Measurements from ENCODE around the gene EHD4. TPM values are rescaled to one million over a fixed set of nuclear protein-coding genes. Genes with fewer than 3 reads are reported as not detected.

EHD4 gene
- total and polyA plus RNA-seq, 2 donors (not counting 3 experiments of a cell fraction or from before 2014, with no cell fraction given), result 96.7 to 128 TPM

GRCh38 chr15:41936155-41936554, 36.2 kb downstream of the EHD4 start:
- no peak for FAIRE-seq
- H3K79me2 ChIP-seq (ENCODE audit: control insufficient read depth, insufficient read depth, low read length), result peaks cover 62% of the 10 kb centered on the region
- dilution Hi-C loops (cut with MboI; ENCODE audit: extremely low pct_ligation_motif_present, low sequenced_read_pairs), result no loop called here
- TF ChIP-seq POLR2A (IDR thresholded peaks at IDR 0.05; ENCODE audit: low read depth, low read length) (no peak), MYC (IDR thresholded peaks at IDR 0.05; ENCODE audit: low read depth, low read length) (no peak), FOS (IDR thresholded peaks at IDR 0.05; ENCODE audit: borderline replicate concordance, insufficient read depth, low read length) (no peak), CTCF (IDR thresholded peaks at IDR 0.05; ENCODE audit: extremely low read depth in 1 of 2, insufficient read depth in 1 of 2, low read depth in 1 of 2, low read length in 2 of 2) (no peak), POLR2AphosphoS5 (IDR thresholded peaks at IDR 0.05; ENCODE audit: insufficient read depth, low read depth, low read length) (no peak)
- H3K9ac ChIP-seq (replicated peaks; ENCODE audit: extremely low read depth, insufficient read depth, low read length), result peak overlapping the region; percentile 83
- intact Hi-C loops (cut with micrococcal nuclease), result loop anchor here (1.0 kb wide), 3 partner anchors 8 to 36 kb away; partner anchors contain the start of gene EHD4
- H2AFZ ChIP-seq (ENCODE audit: low read depth, low read length), result no peak overlapping the region
- H3K4me2 ChIP-seq (ENCODE audit: insufficient read depth, low read length), result peak overlapping the region; percentile 70
- peak overlapping the region; percentile 99 for H3K27ac ChIP-seq (ENCODE audit: insufficient read depth, low read depth, low read length)
- H3K4me3 ChIP-seq (replicated peaks in 1 of 3; ENCODE audit: insufficient read depth in 1 of 3, low read depth in 1 of 3, low read length in 3 of 3), result no peak overlapping the region
- POLR2A ChIA-PET, result interaction anchor here (0.9 to 1.7 kb wide), 3 partner anchors 22 to 36 kb away, joined by 4 to 11 read pairs (median 6); partner anchors contain the start of gene EHD4
- CTCF ChIA-PET, result interaction anchor here (1.0 to 5.9 kb wide), 5 partner anchors 29 to 163 kb away, joined by 3 to 44 read pairs (median 5); partner anchors contain the start of gene EHD4
- no peaks in the 10 kb centered on the region for H4K20me1 ChIP-seq (replicated peaks; ENCODE audit: control insufficient read depth, extremely low read depth, insufficient read depth, low read length)
- DNase-seq (ENCODE audit: low read depth, low spot score), result no peak
- H3K9me3 ChIP-seq (replicated peaks; ENCODE audit: control insufficient read depth, insufficient read depth, low read length), result no peaks in the 10 kb centered on the region
- peaks cover 2 to 7% of the 10 kb centered on the region in 2 experiments for H3K36me3 ChIP-seq (ENCODE audit: control insufficient read depth in 2 of 2, extremely low read depth in 1 of 2, insufficient read depth in 2 of 2, low read length in 2 of 2)
- H3K27me3 ChIP-seq (ENCODE audit: control insufficient read depth in 2 of 2, insufficient read depth in 2 of 2, low read length in 2 of 2), result no peaks in the 10 kb centered on the region
- H3K9me1 ChIP-seq (replicated peaks; ENCODE audit: control insufficient read depth, extremely low read depth, insufficient read depth, low read length), result no peaks in the 10 kb centered on the region
- peaks cover 92% of the 10 kb centered on the region for H3K4me1 ChIP-seq (ENCODE audit: control insufficient read depth, extremely low read depth, insufficient read depth, low read length)
- BruUV-seq (replicated peaks), result TSS peak; percentile 9

- H3K36me3 ChIP-seq (ENCODE audit: control insufficient read depth in 2 of 2, extremely low read depth in 1 of 2, insufficient read depth in 2 of 2, low read length in 2 of 2), result peaks cover 2 to 7% of the 10 kb centered on the region in 2 experiments
- H3K27me3 ChIP-seq (ENCODE audit: control insufficient read depth in 2 of 2, insufficient read depth in 2 of 2, low read length in 2 of 2), result no peaks in the 10 kb centered on the region
- intact Hi-C loops (cut with micrococcal nuclease) (loop anchor here (1.0 kb wide), 3 partner anchors 9 to 37 kb away; partner anchors contain the start of gene EHD4), dilution Hi-C loops (cut with MboI; ENCODE audit: extremely low pct_ligation_motif_present, low sequenced_read_pairs) (no loop called here)
- peak overlapping the region; percentile 70 for H3K4me2 ChIP-seq (ENCODE audit: insufficient read depth, low read length)
- peaks cover 92% of the 10 kb centered on the region for H3K4me1 ChIP-seq (ENCODE audit: control insufficient read depth, extremely low read depth, insufficient read depth, low read length)
- TF ChIP-seq POLR2A (IDR thresholded peaks at IDR 0.05; ENCODE audit: low read depth, low read length), result no peak
- TF ChIP-seq POLR2AphosphoS5 (IDR thresholded peaks at IDR 0.05; ENCODE audit: insufficient read depth, low read depth, low read length), result no peak
- no peak for TF ChIP-seq GATA2 (IDR thresholded peaks at IDR 0.05; ENCODE audit: insufficient read depth, insufficient read length, low read depth, low read length)
- no peak for DNase-seq (ENCODE audit: low read depth, low spot score)
- no peak overlapping the region for H2AFZ ChIP-seq (ENCODE audit: low read depth, low read length)
- no peak overlapping the region for H3K4me3 ChIP-seq (replicated peaks in 1 of 3; ENCODE audit: insufficient read depth in 1 of 3, low read depth in 1 of 3, low read length in 3 of 3)
- H4K20me1 ChIP-seq (replicated peaks; ENCODE audit: control insufficient read depth, extremely low read depth, insufficient read depth, low read length), result no peaks in the 10 kb centered on the region
- ChIA-PET CTCF (interaction anchor here (1.0 to 5.9 kb wide), 6 partner anchors 12 to 36 kb away, joined by 3 to 44 read pairs (median 5); partner anchors contain the start of gene EHD4), POLR2A (no interaction called here)
- peak overlapping the region; percentile 83 for H3K9ac ChIP-seq (replicated peaks; ENCODE audit: extremely low read depth, insufficient read depth, low read length)
- H3K27ac ChIP-seq (ENCODE audit: insufficient read depth, low read depth, low read length), result peak overlapping the region; percentile 99
- H3K79me2 ChIP-seq (ENCODE audit: control insufficient read depth, insufficient read depth, low read length), result peaks cover 66% of the 10 kb centered on the region
- H3K9me1 ChIP-seq (replicated peaks; ENCODE audit: control insufficient read depth, extremely low read depth, insufficient read depth, low read length), result no peaks in the 10 kb centered on the region
- FAIRE-seq, result no peak
- no peaks in the 10 kb centered on the region for H3K9me3 ChIP-seq (replicated peaks; ENCODE audit: control insufficient read depth, insufficient read depth, low read length)
- BruUV-seq (replicated peaks), result no TSS peak
Measured at GRCh38 chr15:41935566-41936020, 36.8 kb downstream of the EHD4 start.
